HFFc6 (cell line): Measurements from ENCODE around the gene DHRS4L2. TPM values are rescaled to one million over a fixed set of nuclear protein-coding genes. Genes with fewer than 3 reads are reported as not detected.
A peak's percentile ranks its signal among the peaks of the same experiment; 100 is the strongest.

Experiments
- DNase-seq: peaks from one replicate; pipeline ENCODE4 v3.0.0-alpha.2; 2018
- H3K27ac Mint-ChIP-seq: 2 replicates; pipeline ENCODE4 v1.8.0; 2020; ENCODE audit warnings: mild to moderate bottlenecking, mixed read lengths
- H3K27me3 Mint-ChIP-seq: 2 replicates; pipeline ENCODE4 v1.8.0; 2021; ENCODE audit warnings: mild to moderate bottlenecking, moderate library complexity, mixed read lengths; ENCODE audit not compliant: insufficient read depth
- H3K36me3 Mint-ChIP-seq: 2 replicates; pipeline ENCODE4 v1.8.0; 2021; ENCODE audit warnings: low read depth, mixed read lengths
- H3K4me1 Mint-ChIP-seq: 2 replicates; pipeline ENCODE4 v1.8.0; 2020; ENCODE audit warnings: low read depth, mixed read lengths
- H3K4me3 Mint-ChIP-seq: 2 replicates; pipeline ENCODE4 v1.8.0; 2020; ENCODE audit warnings: mild to moderate bottlenecking, moderate library complexity, mixed read lengths
- H3K9me3 Mint-ChIP-seq: 2 replicates; pipeline ENCODE4 v1.8.0; 2020; ENCODE audit warnings: mild to moderate bottlenecking, mixed read lengths
- CTCF ChIP-seq: fragments of 200-600 bp; sonication (generic); IDR thresholded peaks from 2 replicates; pipeline ENCODE4 v1.5.0; 2021; ENCODE audit warnings: antibody characterized with exemption, mild to moderate bottlenecking
- total RNA-seq, 6 experiments: library from RNA; stranded (reverse); fragmentation: NEBNext Ultra II Directional; extraction: Animal tissue kit (Norgen Biotek cat#: 25700); gene quantifications; 2 replicates in 1 of 6; 3 replicates in 5 of 6; pipeline ENCODE4 v1.2.3, GENCODE V29; 2021

Gene DHRS4L2
- total RNA-seq, 6 experiments from 2014 or later = 18.8 to 25.4 (median 23.5) TPM

- Mint-ChIP-seq H3K4me3 (peak within 1 kb of the TSS; percentile 81), H3K36me3 (no peaks in the 10 kb centered on the region), H3K27me3 (peaks cover 48% of the 10 kb centered on the region), H3K9me3 (no peaks in the 10 kb centered on the region), H3K4me1 (peaks cover 12% of the 10 kb centered on the region), H3K27ac (peak within 1 kb of the TSS; percentile 45; the same call in 1 of the 2 replicates)
- DNase-seq = peak; percentile 10
- TF ChIP-seq CTCF = no peak
Observed at GRCh38 chr14:24051789-24052655, 63.3 kb downstream of the DHRS4L2 start, which contains the start of gene CARMIL3. Gene CARMIL3, plus strand, starts transcription at chr14:24052009. Its CDS starts 145 bp downstream, at chr14:24052154.

GRCh38 chr14:24052656-24053547, 64.2 kb downstream of the DHRS4L2 start:
- TF ChIP-seq CTCF = no peak
- Mint-ChIP-seq H3K36me3 (no peaks in the 10 kb centered on the region), H3K9me3 (no peaks in the 10 kb centered on the region), H3K4me3 (peak overlapping the region; percentile 57), H3K4me1 (peaks cover 12% of the 10 kb centered on the region), H3K27me3 (peaks cover 45% of the 10 kb centered on the region), H3K27ac (no peak overlapping the region)
- DNase-seq = no peak

- Mint-ChIP-seq H3K27me3 (peaks cover 43% of the 10 kb centered on the region), H3K27ac (no peak overlapping the region), H3K36me3 (no peaks in the 10 kb centered on the region), H3K4me1 (peaks cover 12% of the 10 kb centered on the region), H3K4me3 (no peak overlapping the region), H3K9me3 (no peaks in the 10 kb centered on the region)
- DNase-seq = no peak
- no peak for TF ChIP-seq CTCF
Observed at GRCh38 chr14:24053548-24054323, 65.0 kb downstream of the DHRS4L2 start.

GRCh38 chr14:24054324-24054641, 65.6 kb downstream of the DHRS4L2 start:
- TF ChIP-seq CTCF = no peak
- no peaks in the 10 kb centered on the region for H3K36me3 Mint-ChIP-seq
- no peak overlapping the region for H3K27ac Mint-ChIP-seq
- H3K9me3 Mint-ChIP-seq = no peaks in the 10 kb centered on the region
- H3K27me3 Mint-ChIP-seq = peaks cover 41% of the 10 kb centered on the region
- DNase-seq = no peak
- peaks cover 12% of the 10 kb centered on the region for H3K4me1 Mint-ChIP-seq
- no peak overlapping the region for H3K4me3 Mint-ChIP-seq

- no peak for TF ChIP-seq CTCF
- Mint-ChIP-seq H3K27me3 (peaks cover 38% of the 10 kb centered on the region), H3K27ac (no peak overlapping the region)
Observed at GRCh38 chr14:24054646-24055045, 65.9 kb downstream of the DHRS4L2 start.

More at GRCh38 chr14:24054646-24055045, 65.9 kb downstream of the DHRS4L2 start:
- no peaks in the 10 kb centered on the region for H3K9me3 Mint-ChIP-seq
- no peak for DNase-seq
- H3K4me3 Mint-ChIP-seq = no peak overlapping the region
- peaks cover 12% of the 10 kb centered on the region for H3K4me1 Mint-ChIP-seq
- no peaks in the 10 kb centered on the region for H3K36me3 Mint-ChIP-seq
